Neutrophil (primary cell): ENCODE results near the gene NAGK.

Source experiments
- H3K27ac ChIP-seq: fragments of 200-600 bp; sonication (generic); 2 replicates; pipeline ENCODE4 v1.5.1; 2016; ENCODE audit warnings: mild to moderate bottlenecking, moderate library complexity
- H3K27me3 ChIP-seq: fragments of 200-600 bp; sonication (generic); 2 replicates; pipeline ENCODE4 v1.6.0; 2016; ENCODE audit warnings: mild to moderate bottlenecking
- H3K36me3 ChIP-seq: fragments of 200-600 bp; sonication (generic); 2 replicates; pipeline ENCODE4 v1.5.1; 2017
- H3K4me1 ChIP-seq, 2 experiments: fragments of 200-600 bp in 1 of 2; sonication (generic) in 1 of 2; 1 replicate in 1 of 2; 2 replicates in 1 of 2; pipeline versions ENCODE4 v1.5.1 to v1.6.1; 2013 to 2016; ENCODE audit warnings: low read depth in 1 of 2, low read length in 1 of 2, mild to moderate bottlenecking in 1 of 2, moderate library complexity in 1 of 2; ENCODE audit not compliant: control insufficient read depth in 1 of 2, insufficient read depth in 1 of 2
- H3K4me3 ChIP-seq, 2 experiments: fragments of 200-600 bp in 1 of 2; sonication (generic) in 1 of 2; 1 replicate in 1 of 2; 2 replicates in 1 of 2; pipeline ENCODE4 v1.5.1; 2013 to 2016; ENCODE audit warnings: low read depth in 1 of 2, low read length in 1 of 2, mild to moderate bottlenecking in 1 of 2, moderate library complexity in 1 of 2
- H3K9me3 ChIP-seq: fragments of 200-600 bp; sonication (generic); 2 replicates; pipeline ENCODE4 v1.5.1; 2016
- CTCF ChIP-seq: fragments of 200-600 bp; sonication (generic); IDR thresholded peaks from 2 replicates; pipeline ENCODE4 v1.5.1; 2016; ENCODE audit warnings: antibody characterized with exemption

The NAGK gene

GRCh38 chr2:71122387-71123298, 54.2 kb downstream of the NAGK start:
- Histone ChIP-seq H3K36me3 (peaks cover 44% of the 10 kb centered on the region), H3K27me3 (no peaks in the 10 kb centered on the region), H3K4me1 (no peaks in the 10 kb centered on the region), H3K4me3 (no peak overlapping the region), H3K27ac (no peak overlapping the region), H3K9me3 (no peaks in the 10 kb centered on the region)
- TF ChIP-seq CTCF: no peak

- peaks cover 17% of the 10 kb centered on the region for H3K36me3 ChIP-seq
- no peak for TF ChIP-seq CTCF
- H3K9me3 ChIP-seq: no peaks in the 10 kb centered on the region
- no peak overlapping the region for H3K27ac ChIP-seq
- no peaks in the 10 kb centered on the region for H3K27me3 ChIP-seq
- H3K4me3 ChIP-seq: no peak overlapping the region
- H3K4me1 ChIP-seq: peaks cover 15 to 16% of the 10 kb centered on the region in 2 experiments
Measured at GRCh38 chr2:71125506-71126294, 57.3 kb downstream of the NAGK start.

GRCh38 chr2:71126957-71127356, 58.5 kb downstream of the NAGK start:
- H3K4me3 ChIP-seq: no peak overlapping the region
- H3K36me3 ChIP-seq: peaks cover 12% of the 10 kb centered on the region
- H3K9me3 ChIP-seq: no peaks in the 10 kb centered on the region
- H3K4me1 ChIP-seq: peaks cover 23 to 24% of the 10 kb centered on the region in 2 experiments
- no peaks in the 10 kb centered on the region for H3K27me3 ChIP-seq
- no peak overlapping the region for H3K27ac ChIP-seq
- TF ChIP-seq CTCF: no peak
